DND-41 (cell line): ENCODE measurements around the gene TRPT1.

Experiments used
- EZH2 ChIP-seq: IDR thresholded peaks from 3 replicates; pipeline ENCODE4 v1.6.1; 2012; ENCODE audit warnings: borderline replicate concordance, low read depth, mild to moderate bottlenecking, moderate library complexity, low read length, inconsistent platforms; ENCODE audit not compliant: severe bottlenecking
- TF ChIP-seq, protein P1 (sequence below): IDR thresholded peaks from 2 replicates; pipeline ENCODE4 v1.5.1; 2012; ENCODE audit warnings: borderline replicate concordance, low read length, moderate library complexity, mild to moderate bottlenecking; ENCODE audit not compliant: poor library complexity, severe bottlenecking; ENCODE audit errors: extremely low read depth

DNA sequence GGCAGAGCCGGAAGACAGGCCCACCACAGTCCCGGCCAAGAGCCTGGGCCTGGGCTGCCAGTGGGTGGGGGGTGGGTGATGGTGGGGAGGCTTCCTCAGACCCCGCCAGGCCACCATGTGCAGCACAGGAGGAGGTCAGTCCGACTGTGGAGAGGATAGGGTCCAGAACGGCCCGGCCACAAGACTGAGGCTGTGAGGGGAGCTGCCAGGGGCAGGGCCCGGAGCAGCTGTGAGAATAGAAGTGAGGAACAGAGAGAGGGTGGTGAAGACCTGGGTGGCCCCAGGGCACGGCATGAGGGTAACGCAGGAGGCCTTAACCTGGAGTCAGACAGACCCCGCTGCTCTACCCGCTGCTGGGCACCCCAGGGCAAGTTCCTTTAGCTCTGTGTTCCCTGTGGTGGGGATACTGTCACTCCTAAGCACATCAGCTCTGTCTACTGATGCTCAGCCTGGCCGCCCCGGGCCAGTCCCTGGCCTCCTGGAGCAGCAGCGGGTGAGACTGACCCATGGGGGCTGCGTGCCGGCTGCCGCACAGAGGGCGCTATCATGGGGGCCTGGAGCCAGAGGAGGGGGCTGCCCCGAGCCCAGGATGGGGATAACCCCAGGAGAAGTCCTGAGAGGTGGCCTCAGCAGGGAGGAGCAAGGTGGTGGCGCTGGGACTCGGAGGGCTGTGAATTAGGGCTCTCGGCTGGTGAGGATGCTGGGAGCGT is 17.7 kb downstream of the TRPT1 start:
- TF ChIP-seq, protein P1, sequence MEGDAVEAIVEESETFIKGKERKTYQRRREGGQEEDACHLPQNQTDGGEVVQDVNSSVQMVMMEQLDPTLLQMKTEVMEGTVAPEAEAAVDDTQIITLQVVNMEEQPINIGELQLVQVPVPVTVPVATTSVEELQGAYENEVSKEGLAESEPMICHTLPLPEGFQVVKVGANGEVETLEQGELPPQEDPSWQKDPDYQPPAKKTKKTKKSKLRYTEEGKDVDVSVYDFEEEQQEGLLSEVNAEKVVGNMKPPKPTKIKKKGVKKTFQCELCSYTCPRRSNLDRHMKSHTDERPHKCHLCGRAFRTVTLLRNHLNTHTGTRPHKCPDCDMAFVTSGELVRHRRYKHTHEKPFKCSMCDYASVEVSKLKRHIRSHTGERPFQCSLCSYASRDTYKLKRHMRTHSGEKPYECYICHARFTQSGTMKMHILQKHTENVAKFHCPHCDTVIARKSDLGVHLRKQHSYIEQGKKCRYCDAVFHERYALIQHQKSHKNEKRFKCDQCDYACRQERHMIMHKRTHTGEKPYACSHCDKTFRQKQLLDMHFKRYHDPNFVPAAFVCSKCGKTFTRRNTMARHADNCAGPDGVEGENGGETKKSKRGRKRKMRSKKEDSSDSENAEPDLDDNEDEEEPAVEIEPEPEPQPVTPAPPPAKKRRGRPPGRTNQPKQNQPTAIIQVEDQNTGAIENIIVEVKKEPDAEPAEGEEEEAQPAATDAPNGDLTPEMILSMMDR: no peak
- no peak for TF ChIP-seq EZH2
